Colonic mucosa (tissue), 4 donors: ENCODE results near the gene PLXND1. TPM values are rescaled to one million over a fixed set of nuclear protein-coding genes. Genes with fewer than 3 reads are reported as not detected.
"Not testable (repeated sequence)": the region's sequence is repeated elsewhere in the genome, so short reads cannot be mapped to it uniquely, and the experiment has no call there.

ENCODE experiments used
- DNase-seq: peaks from one replicate; pipeline ENCODE4 v3.0.0-alpha.2; 2020
- H3K27ac ChIP-seq: fragments of 200-600 bp; one replicate; pipeline ENCODE4 v1.8.0; 2021
- H3K27me3 ChIP-seq: fragments of 200-600 bp; one replicate; pipeline ENCODE4 v1.8.0; 2021
- H3K36me3 ChIP-seq: fragments of 200-600 bp; one replicate; pipeline ENCODE4 v1.8.0; 2021
- H3K4me1 ChIP-seq: fragments of 200-600 bp; one replicate; pipeline ENCODE4 v1.8.0; 2021; ENCODE audit warnings: mild to moderate bottlenecking
- H3K4me3 ChIP-seq: fragments of 200-600 bp; one replicate; pipeline ENCODE4 v1.8.0; 2021
- H3K9ac ChIP-seq, 2 donors: one replicate each; pipeline ENCODE4 v1.7.0; 2013; ENCODE audit warnings: control low read depth in 2 of 2, low read depth in 2 of 2, low read length in 2 of 2
- H3K9me3 ChIP-seq: fragments of 200-600 bp; one replicate; pipeline ENCODE4 v1.8.0; 2021
- intact Hi-C: fragments of 100-400 bp; cut with DNase I; formaldehyde crosslinking; loops from one replicate; pipeline ENCODE4 v1.14.1; 2022
- total RNA-seq, 2 donors: library from RNA; stranded (reverse); fragmentation: NEBNext Ultra II Directional in 1 of 2; extraction: Animal tissue kit (Norgen Biotek cat#: 25700) in 1 of 2; gene quantifications; one replicate each; pipeline ENCODE4 v1.2.1, GENCODE V29; 2021
- TF ChIP-seq, protein P1 (sequence below): fragments of 200-600 bp; IDR thresholded peaks from one replicate; pipeline ENCODE4 v1.8.0; 2022; ENCODE audit warnings: antibody characterized with exemption, mild to moderate bottlenecking
- donor health status: healthy.
- donor health status: DM: no; HTN: no; CAD: no.
- donor health status: DM: no; HTN: no; CAD: no.

The PLXND1 gene
- total RNA-seq, 2 donors from 2014 or later, result 25.6 to 26.7 TPM

DNA sequence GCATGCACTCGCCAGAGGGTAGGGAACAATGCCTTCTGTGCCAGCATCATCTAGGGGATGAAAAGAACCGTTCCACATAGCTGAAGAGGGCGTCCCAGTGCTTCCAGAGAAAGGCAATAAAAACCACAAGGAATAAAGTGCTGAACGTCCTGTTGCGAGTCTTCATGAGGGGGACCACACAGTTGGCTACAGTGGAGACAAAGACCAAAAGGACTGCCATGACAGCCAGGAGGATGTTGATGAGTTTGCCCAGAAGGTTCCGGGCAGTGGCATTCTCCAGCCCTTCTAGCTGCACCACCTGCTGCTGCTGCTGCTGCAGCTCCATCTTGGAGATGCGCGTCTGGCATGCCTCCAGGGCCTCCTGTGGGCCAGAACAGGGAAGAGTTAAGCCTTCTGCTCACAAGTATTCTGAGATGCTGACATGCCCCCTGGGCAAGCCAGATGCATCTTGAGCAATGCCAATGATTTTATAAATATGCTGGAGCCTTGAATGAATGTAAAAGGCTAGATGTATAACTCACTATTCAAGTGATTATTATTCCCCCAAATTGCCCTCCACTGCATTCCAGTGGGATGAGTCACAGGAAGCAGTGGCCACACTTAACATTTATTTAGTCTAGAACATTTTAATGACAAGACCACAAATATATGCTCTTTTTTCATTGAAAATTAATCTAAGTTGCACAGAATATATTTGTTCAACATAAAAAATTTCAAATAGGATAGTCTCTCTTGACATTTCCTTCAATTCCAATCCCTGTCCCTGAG is 45.1 kb upstream of the PLXND1 start:
- H3K4me1 ChIP-seq, result no peaks in the 10 kb centered on the region
- no peaks in the 10 kb centered on the region for H3K36me3 ChIP-seq
- intact Hi-C loops, result loop anchor here (5.0 kb wide), 1 partner anchor 176 kb away; no protein-coding TSS in a partner anchor
- TF ChIP-seq, protein P1, sequence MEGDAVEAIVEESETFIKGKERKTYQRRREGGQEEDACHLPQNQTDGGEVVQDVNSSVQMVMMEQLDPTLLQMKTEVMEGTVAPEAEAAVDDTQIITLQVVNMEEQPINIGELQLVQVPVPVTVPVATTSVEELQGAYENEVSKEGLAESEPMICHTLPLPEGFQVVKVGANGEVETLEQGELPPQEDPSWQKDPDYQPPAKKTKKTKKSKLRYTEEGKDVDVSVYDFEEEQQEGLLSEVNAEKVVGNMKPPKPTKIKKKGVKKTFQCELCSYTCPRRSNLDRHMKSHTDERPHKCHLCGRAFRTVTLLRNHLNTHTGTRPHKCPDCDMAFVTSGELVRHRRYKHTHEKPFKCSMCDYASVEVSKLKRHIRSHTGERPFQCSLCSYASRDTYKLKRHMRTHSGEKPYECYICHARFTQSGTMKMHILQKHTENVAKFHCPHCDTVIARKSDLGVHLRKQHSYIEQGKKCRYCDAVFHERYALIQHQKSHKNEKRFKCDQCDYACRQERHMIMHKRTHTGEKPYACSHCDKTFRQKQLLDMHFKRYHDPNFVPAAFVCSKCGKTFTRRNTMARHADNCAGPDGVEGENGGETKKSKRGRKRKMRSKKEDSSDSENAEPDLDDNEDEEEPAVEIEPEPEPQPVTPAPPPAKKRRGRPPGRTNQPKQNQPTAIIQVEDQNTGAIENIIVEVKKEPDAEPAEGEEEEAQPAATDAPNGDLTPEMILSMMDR, result no peak
- no peak overlapping the region for H3K9ac ChIP-seq
- DNase-seq, result no peak
- no peak overlapping the region for H3K4me3 ChIP-seq
- H3K9me3 ChIP-seq, result no peaks in the 10 kb centered on the region
- no peaks in the 10 kb centered on the region for H3K27me3 ChIP-seq
- no peak overlapping the region for H3K27ac ChIP-seq

DNA sequence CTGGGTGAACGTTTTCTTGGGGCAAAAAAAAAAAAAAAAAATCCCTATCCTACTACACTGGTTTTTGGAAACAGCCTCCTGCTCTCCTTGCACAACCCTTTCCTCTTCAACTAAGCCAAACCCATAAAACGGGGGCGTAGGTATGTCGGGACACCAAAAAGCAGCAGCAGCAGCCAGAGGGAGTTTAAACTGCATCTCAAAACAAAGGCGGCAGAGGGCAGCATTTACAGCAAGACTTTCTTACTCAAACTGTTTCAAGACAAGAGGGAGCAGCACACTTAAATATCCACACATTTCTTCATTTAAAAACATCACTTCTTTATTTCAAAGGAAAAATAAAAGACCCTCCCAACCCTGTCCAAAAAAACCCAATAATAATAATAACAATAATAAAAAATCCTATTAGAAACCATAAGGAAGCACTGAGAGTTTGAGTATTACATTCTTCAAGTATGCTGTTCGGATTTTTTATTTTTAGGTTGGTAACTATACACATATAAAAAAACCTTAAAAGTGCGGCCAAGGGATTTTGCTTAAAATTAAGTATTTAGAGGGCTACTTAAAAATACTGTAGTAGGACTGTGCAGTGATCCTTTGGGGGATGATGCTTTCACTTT is 43.9 kb upstream of the PLXND1 start:
- no peaks in the 10 kb centered on the region for H3K4me1 ChIP-seq
- H3K9ac ChIP-seq, result no peak overlapping the region
- H3K27ac ChIP-seq, result no peak overlapping the region
- no peaks in the 10 kb centered on the region for H3K9me3 ChIP-seq
- peak; percentile 72 for DNase-seq
- no peaks in the 10 kb centered on the region for H3K36me3 ChIP-seq
- H3K27me3 ChIP-seq, result no peaks in the 10 kb centered on the region
- no peak overlapping the region for H3K4me3 ChIP-seq
- intact Hi-C loops, result loop anchor here (5.0 kb wide), 1 partner anchor 177 kb away; no protein-coding TSS in a partner anchor
- TF ChIP-seq, protein P1, result peak; percentile 40

DNA sequence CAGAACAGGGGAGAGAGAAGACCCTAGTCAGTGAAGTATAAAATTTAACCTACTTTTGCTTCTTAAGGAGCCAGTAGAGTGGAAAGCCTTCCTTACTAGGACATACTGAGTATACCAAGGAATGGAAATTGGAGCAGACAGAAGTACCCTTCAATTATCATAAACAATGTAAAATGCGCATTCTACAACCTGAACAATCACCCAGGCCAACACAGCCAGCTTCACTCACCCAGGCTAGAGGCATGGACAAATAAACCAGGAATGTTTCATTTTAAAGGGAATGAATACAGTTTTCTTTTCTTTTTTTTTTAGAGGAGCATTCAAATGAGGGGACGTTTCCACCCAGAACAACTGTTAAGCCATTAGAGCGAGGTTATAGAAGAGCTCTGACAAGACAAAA is 41.9 kb upstream of the PLXND1 start:
- H3K9me3 ChIP-seq, result no peaks in the 10 kb centered on the region
- no peak overlapping the region for H3K9ac ChIP-seq
- H3K4me1 ChIP-seq, result no peaks in the 10 kb centered on the region
- TF ChIP-seq, protein P1, result no peak
- no peak overlapping the region for H3K27ac ChIP-seq
- H3K4me3 ChIP-seq, result no peak overlapping the region
- H3K27me3 ChIP-seq, result no peaks in the 10 kb centered on the region
- intact Hi-C loops, result loop anchor here (5.0 kb wide), 1 partner anchor 284 kb away; no protein-coding TSS in a partner anchor
- DNase-seq, result no peak
- H3K36me3 ChIP-seq, result no peaks in the 10 kb centered on the region

DNA sequence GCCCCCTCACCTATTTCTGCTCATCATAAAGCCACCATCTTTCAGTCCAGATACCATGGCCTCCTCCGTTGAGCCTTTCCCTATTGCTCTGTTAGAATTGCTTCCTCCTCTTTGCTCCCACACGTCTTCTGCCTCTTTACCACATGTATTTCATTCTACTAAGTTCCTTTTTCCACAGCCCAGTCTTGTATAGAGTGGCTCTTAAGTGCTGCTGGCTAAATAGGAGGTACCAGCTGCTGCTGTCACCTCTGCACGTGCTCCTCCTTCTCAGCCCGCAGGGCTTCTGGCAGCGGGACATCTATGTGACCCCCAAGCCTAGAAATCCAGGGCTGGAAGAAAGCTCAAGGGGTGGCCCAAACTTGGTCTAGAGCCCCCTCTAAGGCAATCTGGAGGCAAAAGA is 38.8 kb upstream of the PLXND1 start:
- Histone ChIP-seq H3K27me3 (no peaks in the 10 kb centered on the region), H3K9me3 (no peaks in the 10 kb centered on the region), H3K4me1 (no peaks in the 10 kb centered on the region), H3K4me3 (no peak overlapping the region), H3K9ac (no peak overlapping the region), H3K36me3 (no peaks in the 10 kb centered on the region), H3K27ac (no peak overlapping the region)
- no peak for DNase-seq
- TF ChIP-seq, protein P1, result no peak
- intact Hi-C loops, result loop anchor here (5.0 kb wide), 1 partner anchor 287 kb away; no protein-coding TSS in a partner anchor

DNA sequence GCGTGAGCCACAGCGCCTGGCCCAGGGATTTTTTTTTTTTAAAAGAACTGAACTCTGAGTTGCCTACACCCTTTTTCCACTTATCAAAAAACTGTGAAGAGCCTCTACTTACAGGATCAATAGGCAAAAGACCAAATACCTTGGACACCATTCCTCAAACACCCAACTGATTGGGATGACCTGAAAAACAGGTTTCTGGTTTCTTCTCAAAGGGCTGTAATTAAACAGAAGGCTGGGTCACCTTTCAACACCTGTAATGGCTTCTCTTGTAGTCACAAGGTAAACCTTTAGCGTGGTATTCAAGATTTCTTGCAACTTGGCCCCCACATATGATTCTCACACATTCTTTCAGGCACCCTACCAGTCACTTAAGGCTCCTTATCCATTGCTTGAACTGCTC is 38.4 kb upstream of the PLXND1 start:
- intact Hi-C loops, result loop anchor here (5.0 kb wide), 1 partner anchor 287 kb away; no protein-coding TSS in a partner anchor
- Histone ChIP-seq H3K27me3 (no peaks in the 10 kb centered on the region), H3K4me1 (no peaks in the 10 kb centered on the region), H3K9me3 (no peaks in the 10 kb centered on the region), H3K27ac (no peak overlapping the region), H3K9ac (no peak overlapping the region), H3K4me3 (no peak overlapping the region), H3K36me3 (no peaks in the 10 kb centered on the region)
- TF ChIP-seq, protein P1, result no peak
- DNase-seq, result no peak

DNA sequence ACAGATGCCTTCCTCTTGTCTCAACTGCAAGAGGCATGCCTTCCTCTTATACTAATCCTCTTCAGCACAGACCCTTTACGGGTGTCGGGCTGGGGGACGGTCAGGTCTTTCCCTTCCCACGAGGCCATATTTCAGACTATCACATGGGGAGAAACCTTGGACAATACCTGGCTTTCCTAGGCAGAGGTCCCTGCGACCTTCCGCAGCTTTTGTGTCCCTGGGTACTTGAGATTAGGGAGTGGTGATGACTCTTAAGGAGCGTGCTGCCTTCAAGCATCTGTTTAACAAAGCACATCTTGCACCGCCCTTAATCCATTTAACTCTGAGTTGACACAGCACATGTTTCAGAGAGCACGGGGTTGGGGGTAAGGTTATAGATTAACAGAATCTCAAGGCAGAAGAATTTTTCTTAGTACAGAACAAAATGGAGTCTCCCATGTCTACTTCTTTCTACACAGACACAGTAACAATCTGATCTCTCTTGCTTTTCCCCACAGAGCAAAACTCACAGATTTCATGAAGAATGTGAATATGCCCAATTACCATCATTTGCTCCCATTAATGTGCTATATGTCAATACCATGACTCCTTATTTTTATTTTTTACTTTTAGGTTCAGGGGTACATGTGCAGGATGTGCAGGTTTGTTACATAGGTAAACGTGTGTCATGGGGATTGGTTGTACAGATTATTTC is 35.2 kb upstream of the PLXND1 start:
- H3K27me3 ChIP-seq, H3K27ac ChIP-seq, H3K9ac ChIP-seq, H3K4me1 ChIP-seq, H3K36me3 ChIP-seq, H3K4me3 ChIP-seq, H3K9me3 ChIP-seq, intact Hi-C loops, DNase-seq: not testable (repeated sequence)

DNA sequence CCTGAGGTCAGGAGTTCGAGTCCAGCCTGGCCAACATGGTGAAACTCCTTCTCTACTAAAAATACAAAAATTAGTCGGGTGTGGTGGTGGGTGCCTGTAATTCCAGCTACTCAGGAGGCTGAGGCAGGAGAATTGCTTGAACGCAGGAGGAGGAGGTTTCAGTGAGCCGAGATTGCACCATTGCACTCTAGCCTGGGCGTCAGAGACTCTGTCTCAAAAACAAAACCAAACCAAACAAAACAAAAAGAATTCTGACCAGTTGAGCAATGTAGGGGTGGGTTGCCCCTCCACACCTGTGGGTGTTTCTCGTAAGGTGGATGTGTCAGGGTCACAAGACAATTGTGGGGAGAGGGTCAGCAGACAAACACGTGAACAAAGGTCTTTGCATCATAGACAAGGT is 34.5 kb upstream of the PLXND1 start:
- H3K9ac ChIP-seq, DNase-seq, H3K4me3 ChIP-seq, H3K4me1 ChIP-seq, H3K36me3 ChIP-seq, H3K27ac ChIP-seq, H3K27me3 ChIP-seq, H3K9me3 ChIP-seq, intact Hi-C loops: not testable (repeated sequence)
